Prostate gland (tissue), 2 donors: Measurements from ENCODE around the gene CLBA1. TPM values are rescaled to one million over a fixed set of nuclear protein-coding genes. Genes with fewer than 3 reads are reported as not detected.
A peak's percentile ranks its signal among the peaks of the same experiment; 100 is the strongest.

Source experiments
- DNase-seq: peaks from one replicate; pipeline ENCODE4 v3.0.0-alpha.2; 2019; ENCODE audit warnings: low spot score
- H3K27ac ChIP-seq, 2 donors: fragments of 200-600 bp; sonication (generic); 2 replicates each; pipeline ENCODE4 v1.5.1; 2017 to 2019
- H3K27me3 ChIP-seq: fragments of 200-600 bp; sonication (generic); replicated peaks from 2 replicates; pipeline ENCODE4 v1.5.1; 2019; ENCODE audit not compliant: insufficient read depth
- H3K36me3 ChIP-seq, 2 donors: fragments of 200-600 bp; sonication (generic); 1 replicate in 1 of 2; 2 replicates in 1 of 2; pipeline versions ENCODE4 v1.5.1 to v1.8.1; 2017 to 2019
- H3K4me1 ChIP-seq: fragments of 200-600 bp; sonication (generic); replicated peaks from 2 replicates; pipeline ENCODE4 v1.5.1; 2019
- H3K4me3 ChIP-seq, 2 donors: fragments of 200-600 bp; sonication (generic); 2 replicates each; pipeline ENCODE4 v1.5.1; 2017 to 2019
- H3K9me3 ChIP-seq: fragments of 200-600 bp; sonication (generic); 2 replicates; pipeline ENCODE4 v1.5.1; 2017
- CTCF ChIP-seq, 4 experiments: fragments of 200-600 bp in 2 of 4; fragments of 450-650 bp in 2 of 4; sonication (generic) in 2 of 4; IDR thresholded peaks; 1 replicate in 3 of 4; 2 replicates in 1 of 4; pipeline ENCODE4 v1.5.1; 2016 to 2019; ENCODE audit warnings: antibody characterized with exemption in 4 of 4, mild to moderate bottlenecking in 2 of 4, moderate library complexity in 2 of 4
- POLR2A ChIP-seq: fragments of 450-650 bp; IDR thresholded peaks from one replicate; pipeline ENCODE4 v1.6.1; 2016; ENCODE audit warnings: antibody characterized with exemption, mild to moderate bottlenecking
- POLR2AphosphoS5 ChIP-seq: sonication (generic); formaldehyde crosslinking; IDR thresholded peaks from one replicate; pipeline ENCODE4 v1.6.1; 2017; ENCODE audit warnings: antibody characterized with exemption
- WGBS: methylation state at CpG from one replicate; pipeline ENCODE4 v1.1.5; 2018; 5-methylcytosine and 5-hydroxymethylcytosine counted together
- intact Hi-C: fragments of 100-400 bp; cut with DNase I; formaldehyde crosslinking; loops from one replicate; pipeline ENCODE4 v1.14.2; 2022
- total RNA-seq, 2 donors: library from RNA; depleted of rRNA; stranded (reverse); fragments of >200 nt; gene quantifications; one replicate each; pipeline ENCODE4 v1.1.0, GENCODE V29; 2016

The CLBA1 gene
- total RNA-seq, 2 donors from 2014 or later, result 15.2 to 19.3 TPM

DNA sequence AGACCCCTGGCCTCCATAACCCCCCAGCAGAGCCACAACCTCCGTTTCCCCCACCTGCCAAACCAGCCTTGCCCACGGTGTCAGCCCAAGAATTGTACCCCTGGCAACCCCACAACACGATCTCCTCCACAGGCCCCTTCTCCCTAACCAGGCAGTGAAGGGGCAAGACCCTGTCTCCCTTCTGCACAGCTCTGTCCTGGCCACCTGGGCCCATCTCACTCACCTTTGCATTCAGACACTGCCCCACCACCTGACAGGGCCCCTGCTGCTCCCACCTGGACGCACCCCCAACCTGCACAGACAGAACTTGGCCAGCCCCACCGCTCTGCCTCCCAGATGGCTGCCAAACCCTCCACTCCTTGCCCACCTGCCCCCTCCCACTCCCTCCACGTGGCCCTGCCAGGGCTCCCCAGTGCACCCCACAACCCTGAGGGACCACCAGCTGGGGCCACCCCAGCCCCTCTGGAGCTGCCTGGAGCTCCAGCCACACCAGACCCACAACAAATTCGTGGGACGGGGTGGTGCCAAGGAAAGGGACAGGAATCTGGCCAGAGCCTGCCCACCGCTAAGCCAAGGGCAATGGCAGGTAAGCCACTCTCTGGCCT, 19.2 kb upstream of the CLBA1 start:
- Histone ChIP-seq H3K27me3 (no peaks in the 10 kb centered on the region), H3K4me1 (peaks cover 20% of the 10 kb centered on the region), H3K27ac (peak overlapping the region in 1 of 2 donors; percentile 83), H3K9me3 (no peaks in the 10 kb centered on the region), H3K4me3 (no peak overlapping the region), H3K36me3 (no peaks in the 10 kb centered on the region)
- WGBS, result 79% methylated on average over 9 of the region's 9 CpGs
- no peak for DNase-seq
- intact Hi-C loops, result loop anchor here (5.0 kb wide), 1 partner anchor 34 kb away; no protein-coding TSS in a partner anchor
- TF ChIP-seq POLR2A, result no peak
- no peak for TF ChIP-seq CTCF (IDR thresholded peaks at IDR 0.05)
- no peak for TF ChIP-seq POLR2AphosphoS5

DNA sequence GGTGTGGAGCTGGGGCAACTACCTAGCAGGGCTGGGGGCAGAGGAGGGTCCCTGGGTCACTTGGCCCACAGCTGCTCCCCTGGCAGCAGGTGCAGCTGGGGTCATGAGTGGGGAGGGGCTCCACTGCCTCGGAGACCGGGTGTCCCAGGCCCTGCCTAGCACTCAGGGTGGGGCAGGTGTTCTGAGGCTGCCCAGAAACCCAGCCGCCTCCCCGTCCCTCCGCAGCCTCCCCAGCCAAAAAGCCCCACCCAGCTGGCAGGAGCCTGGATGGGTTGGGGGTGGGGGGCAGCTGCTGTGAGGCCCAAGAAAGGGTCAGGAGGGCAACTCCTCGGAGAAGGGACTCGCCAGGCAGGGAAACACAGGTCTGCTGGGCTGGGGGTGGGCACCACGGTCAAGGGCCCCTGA, 18.6 kb upstream of the CLBA1 start:
- H3K4me3 ChIP-seq, result no peak overlapping the region
- WGBS, result 46% methylated on average over 4 of the region's 8 CpGs
- H3K27me3 ChIP-seq, result no peaks in the 10 kb centered on the region
- peak overlapping the region; percentile 62 to 83 for H3K27ac ChIP-seq
- H3K36me3 ChIP-seq, result no peaks in the 10 kb centered on the region
- no peaks in the 10 kb centered on the region for H3K9me3 ChIP-seq
- intact Hi-C loops, result loop anchor here (5.0 kb wide), 1 partner anchor 35 kb away; no protein-coding TSS in a partner anchor
- TF ChIP-seq CTCF (IDR thresholded peaks at IDR 0.05) (no peak), POLR2AphosphoS5 (no peak), POLR2A (no peak)
- peaks cover 24% of the 10 kb centered on the region for H3K4me1 ChIP-seq
- no peak for DNase-seq

- H3K9me3 ChIP-seq, result no peaks in the 10 kb centered on the region
- H3K27ac ChIP-seq, result peak overlapping the region; percentile 62 to 83
- DNase-seq, result peak; percentile 62
- peaks cover 29% of the 10 kb centered on the region for H3K4me1 ChIP-seq
- H3K27me3 ChIP-seq, result no peaks in the 10 kb centered on the region
- WGBS, result 3% methylated on average over 35 of the region's 36 CpGs
- TF ChIP-seq POLR2AphosphoS5 (peak; percentile 54), POLR2A (peak; percentile 72), CTCF (IDR thresholded peaks at IDR 0.05) (peak in 1 of 4 experiments; percentile 9)
- H3K36me3 ChIP-seq, result no peaks in the 10 kb centered on the region
- intact Hi-C loops, result loop anchor here (5.0 kb wide), 1 partner anchor 35 kb away; no protein-coding TSS in a partner anchor
- H3K4me3 ChIP-seq, result peak overlapping the region; percentile 8 to 19
Observed at GRCh38 chr14:104967386-104968152, 18.0 kb upstream of the CLBA1 start.

DNA sequence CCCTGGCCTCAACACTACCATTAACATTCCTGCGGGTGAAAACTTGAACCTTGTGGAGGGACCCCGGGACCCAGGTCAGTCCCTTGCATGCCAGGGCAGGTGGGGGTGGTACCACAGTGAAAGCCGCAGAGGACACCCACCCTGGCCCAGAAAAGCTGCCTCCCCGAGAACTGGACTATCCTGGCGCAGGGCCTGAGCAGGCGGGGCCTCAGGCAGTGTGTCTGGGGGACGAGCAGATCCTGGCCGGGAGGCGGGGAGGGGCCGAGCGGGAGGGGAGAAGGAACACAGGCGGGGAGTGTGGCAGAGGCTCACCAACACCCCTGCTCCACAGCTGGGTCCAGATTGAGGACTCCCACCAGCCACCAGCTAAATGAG, 17.4 kb upstream of the CLBA1 start:
- Histone ChIP-seq H3K4me3 (peak overlapping the region; percentile 8 to 19), H3K4me1 (peaks cover 34% of the 10 kb centered on the region), H3K27me3 (no peaks in the 10 kb centered on the region), H3K9me3 (no peaks in the 10 kb centered on the region), H3K27ac (peak overlapping the region; percentile 62 to 83), H3K36me3 (no peaks in the 10 kb centered on the region)
- whole genome bisulfite sequencing, result 3% methylated on average over 12 of the region's 12 CpGs
- peak; percentile 66 for DNase-seq
- no peak for TF ChIP-seq POLR2A
- TF ChIP-seq CTCF (IDR thresholded peaks at IDR 0.05), result no peak
- no peak for TF ChIP-seq POLR2AphosphoS5
- intact Hi-C loops, result loop anchor here (5.0 kb wide), 1 partner anchor 36 kb away; no protein-coding TSS in a partner anchor
